Heart right ventricle (tissue), 16 donors: ENCODE measurements around the gene NOTUM. TPM values are rescaled to one million over a fixed set of nuclear protein-coding genes. Genes with fewer than 3 reads are reported as not detected.

Experiments used
- ATAC-seq, 8 donors: fragments of 200-7000 bp; cut with Tn5 transposase; one replicate each; pipeline ENCODE4 v1.9.1; 2020; ENCODE audit warnings: mild to moderate bottlenecking in 8 of 8, moderate library complexity in 8 of 8, moderate number of reproducible peaks in 1 of 8
- DNase-seq, 2 donors: peaks; one replicate each; pipeline ENCODE4 v3.0.0-alpha.2; 2020
- H3K27ac ChIP-seq, 10 donors: fragments of 200-600 bp; sonication (generic) in 2 of 10; one replicate each; pipeline versions ENCODE4 v1.5.0 to v1.8.0; 2020 to 2022; ENCODE audit warnings: mild to moderate bottlenecking in 3 of 10
- H3K27me3 ChIP-seq, 7 donors: fragments of 200-600 bp; one replicate each; pipeline ENCODE4 v1.8.0; 2021 to 2022; ENCODE audit warnings: mild to moderate bottlenecking in 2 of 7
- H3K36me3 ChIP-seq, 9 donors: fragments of 200-600 bp; sonication (generic) in 1 of 9; one replicate each; pipeline versions ENCODE4 v1.5.0 to v1.8.0; 2020 to 2022; ENCODE audit warnings: mild to moderate bottlenecking in 2 of 9
- H3K4me1 ChIP-seq, 9 donors: fragments of 200-600 bp; sonication (generic) in 1 of 9; one replicate each; pipeline versions ENCODE4 v1.5.0 to v1.8.0; 2020 to 2022; ENCODE audit warnings: mild to moderate bottlenecking in 4 of 9
- H3K4me3 ChIP-seq, 10 donors: fragments of 200-600 bp; sonication (generic) in 2 of 10; one replicate each; pipeline versions ENCODE4 v1.5.0 to v1.8.0; 2020 to 2022; ENCODE audit warnings: mild to moderate bottlenecking in 7 of 10, moderate library complexity in 2 of 10
- H3K9me3 ChIP-seq, 11 donors: fragments of 200-600 bp in 10 of 11; sonication (generic) in 2 of 11; one replicate each; pipeline versions ENCODE4 v1.5.0 to v1.8.0; 2013 to 2022; ENCODE audit warnings: mild to moderate bottlenecking in 2 of 11, control low read depth in 1 of 11, moderate library complexity in 1 of 11
- CTCF ChIP-seq, 9 donors: fragments of 200-600 bp; sonication (generic) in 2 of 9; IDR thresholded peaks; one replicate each; pipeline versions ENCODE4 v1.5.0 to v1.8.0; 2021 to 2022; ENCODE audit warnings: antibody characterized with exemption in 9 of 9, mild to moderate bottlenecking in 5 of 9, moderate library complexity in 1 of 9
- WGBS, 2 donors: extraction: QIAGEN DNeasy Blood & Tissue Kit; methylation state at CpG; one replicate each; pipeline ENCODE4 v1.1.7; 2013; ENCODE audit warnings: inconsistent platforms in 1 of 2; 5-methylcytosine and 5-hydroxymethylcytosine counted together
- intact Hi-C, 10 donors: fragments of 100-400 bp; cut with DNase I; formaldehyde crosslinking; loops; one replicate each; pipeline versions ENCODE4 v1.11.1 to v1.14.2; 2022
- polyA plus RNA-seq, 2 donors: library from polyadenylated mRNA; stranded (reverse); fragments of 200-250 nt; gene quantifications; one replicate each; pipeline ENCODE4 v1.2.3, GENCODE V29; 2013
- total RNA-seq, 10 donors: library from RNA; stranded (reverse); fragmentation: NEBNext Ultra II Directional in 3 of 10; extraction: Animal tissue kit (Norgen Biotek cat#: 25700) in 3 of 10; gene quantifications; one replicate each; pipeline versions ENCODE4 v1.2.1 to v1.2.4, GENCODE V29; 2021 to 2023
- donor health status: Arrhythmogenic right ventricular cardiomyopathy.
- donor health status: ischemic (EF 13 %, LVEDD 7.1; RV severe dilation, severe dysfunction).
- donor health status: healthy with polysubstance abuse.
- donor health status: DM: no; HTN: yes; CAD: no.
- donor health status: DM: no; HTN: no; CAD: no.
- donor health status: ischemic (EF 25% LVEDD 6.9; RV normal size, moderate dysfunction).
- donor health status: ischemic (EF 25% LVEDD 5.7; RV mildly dilated, moderate dysfunction).
- donor health status: healthy.
- donor health status: DM: yes; HTN: yes; CAD: no.
- donor health status: Ischemic cardiomyopathy.
- donor health status: ischemic (EF 35%, LVEDD 5.7; RV mildly dilated, moderate dysfunction).
- donor health status: nonischemic (EF 11% LVEDD 7.7; RV severe dilation, severe dysfunction).
- donor health status: DM: yes; HTN: yes; CAD: no.
- donor health status: PGD.
- donor health status: ischemic (EF 29% LVEDD 5.4; RV normal size, mild dysfunction).
- donor health status: nonischemic (EF 23%, LVEDD 6.1; RV moderate dilation, normal function).

NOTUM gene
- total and polyA plus RNA-seq, 12 donors: 0.22 to 1.5 (median 0.65) TPM; not detected in 5

GRCh38 chr17:81995463-81996231 lies 34.7 kb upstream of the NOTUM start:
- ATAC-seq: no peak
- no peaks in the 10 kb centered on the region for H3K27me3 ChIP-seq
- DNase-seq: no peak
- TF ChIP-seq CTCF (IDR thresholded peaks at IDR 0.05): no peak
- H3K9me3 ChIP-seq: no peaks in the 10 kb centered on the region
- H3K4me3 ChIP-seq: no peak overlapping the region
- H3K27ac ChIP-seq: no peak overlapping the region
- H3K4me1 ChIP-seq: peaks cover 4 to 31% (median 18%) of the 10 kb centered on the region in 9 donors
- intact Hi-C loops: no loop called here
- WGBS, 2 donors: 95% methylated on average over 29 of the region's 29 CpGs
- peaks cover 0 to 32% (median 0%) of the 10 kb centered on the region in 9 donors for H3K36me3 ChIP-seq

GRCh38 chr17:81994593-81995462 lies 33.8 kb upstream of the NOTUM start:
- Histone ChIP-seq H3K27ac (no peak overlapping the region), H3K4me1 (peaks cover 4 to 34% (median 18%) of the 10 kb centered on the region in 9 donors), H3K36me3 (peaks cover 0 to 36% (median 0%) of the 10 kb centered on the region in 9 donors), H3K9me3 (no peaks in the 10 kb centered on the region), H3K27me3 (no peaks in the 10 kb centered on the region), H3K4me3 (no peak overlapping the region)
- ATAC-seq: no peak
- 93 to 94% methylated on average over 39 of the region's 39 CpGs for WGBS, 2 donors
- no peak for TF ChIP-seq CTCF (IDR thresholded peaks at IDR 0.05)
- intact Hi-C loops: no loop called here
- no peak for DNase-seq

- ATAC-seq: no peak
- intact Hi-C loops: no loop called here
- no peak overlapping the region for H3K27ac ChIP-seq
- no peak for TF ChIP-seq CTCF (IDR thresholded peaks at IDR 0.05)
- H3K4me3 ChIP-seq: no peak overlapping the region
- peaks cover 0 to 42% (median 0%) of the 10 kb centered on the region in 9 donors for H3K36me3 ChIP-seq
- no peak for DNase-seq
- no peaks in the 10 kb centered on the region for H3K9me3 ChIP-seq
- H3K27me3 ChIP-seq: no peaks in the 10 kb centered on the region
- WGBS, 2 donors: 96% methylated on average over 35 to 37 of the region's 37 CpGs
- H3K4me1 ChIP-seq: peaks cover 4 to 30% (median 18%) of the 10 kb centered on the region in 9 donors
Measured at GRCh38 chr17:81993729-81994592, 33.0 kb upstream of the NOTUM start.
